ENCODE data around the gene EMID1. TPM values are rescaled to one million over a fixed set of nuclear protein-coding genes. Genes with fewer than 3 reads are reported as not detected.

The EMID1 gene
- total and polyA plus RNA-seq, 8 donors, result 1.8 to 23.6 (median 10.3) TPM; not detected in 1

DNA sequence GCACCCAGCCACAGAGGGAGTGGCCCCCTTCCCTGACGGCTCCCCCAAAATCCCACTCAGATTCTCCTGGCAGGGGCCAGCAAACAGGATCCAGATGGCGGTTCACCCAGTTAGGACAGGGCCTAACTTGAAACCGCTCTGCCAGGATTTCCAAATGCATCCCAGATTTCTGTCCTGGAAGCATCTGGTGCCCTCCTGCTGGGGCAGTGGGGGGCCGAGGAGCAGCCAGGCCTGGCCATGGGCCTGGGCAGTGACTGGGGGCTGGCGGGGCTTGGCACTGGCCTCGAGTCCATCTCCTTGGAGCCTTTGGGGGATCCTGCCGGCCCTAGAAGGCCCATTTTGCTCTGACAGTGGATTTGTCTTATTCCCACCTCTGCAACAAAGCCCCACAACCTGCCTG, 17.9 kb upstream of the EMID1 start:
- H3K27ac ChIP-seq, result no peak overlapping the region
- intact Hi-C loops (cut with DNase I; ENCODE audit: low total_unique reads), result no loop called here
- 63 to 92% (median 84%) methylated on average over 4 to 7 of the region's 7 CpGs for WGBS, 5 donors

DNA sequence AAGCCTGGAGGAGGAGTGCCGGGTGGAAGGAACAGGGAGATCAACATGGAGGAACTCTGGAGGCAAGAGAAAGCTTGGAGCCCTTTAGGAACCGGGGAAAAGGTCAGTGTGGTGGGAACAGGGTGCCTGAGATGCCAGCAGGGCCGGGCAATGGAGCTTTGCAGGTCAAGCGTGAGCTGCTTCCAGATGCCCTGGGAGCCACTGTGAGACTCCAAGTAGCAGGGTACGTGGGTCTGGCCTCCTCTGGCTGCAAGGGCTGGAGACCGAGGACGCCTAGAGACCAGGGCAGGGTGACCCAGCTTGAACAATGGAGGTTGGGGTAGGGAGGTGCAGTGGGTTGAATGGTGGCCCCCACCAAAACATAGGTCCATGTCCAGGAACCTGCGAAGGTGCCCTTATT, 15.6 kb upstream of the EMID1 start:
- Histone ChIP-seq H3K27me3 (no peaks in the 10 kb centered on the region), H3K9me3 (peaks cover 0 to 3% (median 0%) of the 10 kb centered on the region in 4 donors), H3K36me3 (no peaks in the 10 kb centered on the region), H3K4me1 (no peaks in the 10 kb centered on the region), H3K27ac (no peak overlapping the region), H3K4me3 (no peak overlapping the region)
- intact Hi-C loops (cut with DNase I; ENCODE audit: low total_unique reads), result no loop called here
- WGBS, 5 donors, result 80 to 88% (median 86%) methylated on average over 7 to 8 of the region's 8 CpGs
- TF ChIP-seq POLR2AphosphoS5 (IDR thresholded peaks at IDR 0.05), result no peak
- TF ChIP-seq POLR2A (IDR thresholded peaks at IDR 0.05), result no peak
- TF ChIP-seq EP300 (IDR thresholded peaks at IDR 0.05), result no peak
- no peak for DNase-seq

More for the DNA sequence above, 17.9 kb upstream of the EMID1 start:
- Histone ChIP-seq H3K4me1 (no peaks in the 10 kb centered on the region), H3K27me3 (no peaks in the 10 kb centered on the region), H3K36me3 (no peaks in the 10 kb centered on the region), H3K9me3 (no peaks in the 10 kb centered on the region), H3K4me3 (no peak overlapping the region)
- TF ChIP-seq, protein P1, sequence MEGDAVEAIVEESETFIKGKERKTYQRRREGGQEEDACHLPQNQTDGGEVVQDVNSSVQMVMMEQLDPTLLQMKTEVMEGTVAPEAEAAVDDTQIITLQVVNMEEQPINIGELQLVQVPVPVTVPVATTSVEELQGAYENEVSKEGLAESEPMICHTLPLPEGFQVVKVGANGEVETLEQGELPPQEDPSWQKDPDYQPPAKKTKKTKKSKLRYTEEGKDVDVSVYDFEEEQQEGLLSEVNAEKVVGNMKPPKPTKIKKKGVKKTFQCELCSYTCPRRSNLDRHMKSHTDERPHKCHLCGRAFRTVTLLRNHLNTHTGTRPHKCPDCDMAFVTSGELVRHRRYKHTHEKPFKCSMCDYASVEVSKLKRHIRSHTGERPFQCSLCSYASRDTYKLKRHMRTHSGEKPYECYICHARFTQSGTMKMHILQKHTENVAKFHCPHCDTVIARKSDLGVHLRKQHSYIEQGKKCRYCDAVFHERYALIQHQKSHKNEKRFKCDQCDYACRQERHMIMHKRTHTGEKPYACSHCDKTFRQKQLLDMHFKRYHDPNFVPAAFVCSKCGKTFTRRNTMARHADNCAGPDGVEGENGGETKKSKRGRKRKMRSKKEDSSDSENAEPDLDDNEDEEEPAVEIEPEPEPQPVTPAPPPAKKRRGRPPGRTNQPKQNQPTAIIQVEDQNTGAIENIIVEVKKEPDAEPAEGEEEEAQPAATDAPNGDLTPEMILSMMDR (IDR thresholded peaks at IDR 0.05), result no peak
- no peak for TF ChIP-seq EP300 (IDR thresholded peaks at IDR 0.05)
- no peak for TF ChIP-seq POLR2A (IDR thresholded peaks at IDR 0.05)
- TF ChIP-seq POLR2AphosphoS5 (IDR thresholded peaks at IDR 0.05), result no peak
- DNase-seq, result no peak

DNA sequence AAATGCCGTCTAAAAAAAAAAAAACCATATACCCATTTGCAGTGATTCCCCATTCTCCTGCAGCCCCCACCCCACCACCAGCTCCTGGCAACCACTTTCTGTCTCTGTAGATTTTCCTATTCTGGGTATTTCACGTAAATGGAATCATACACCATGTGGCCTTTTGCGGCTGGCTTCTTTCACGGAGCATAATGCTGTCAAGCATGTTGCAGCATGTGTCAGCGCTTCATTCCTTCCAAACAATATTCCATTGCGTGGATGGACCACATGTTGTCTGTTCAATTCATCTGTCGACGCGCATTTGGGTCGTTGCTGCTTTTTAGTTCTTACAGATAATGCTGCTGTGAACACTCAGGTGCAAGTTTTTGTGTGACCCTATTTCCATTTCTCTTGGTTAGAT, 14.8 kb upstream of the EMID1 start:
- no peaks in the 10 kb centered on the region for H3K36me3 ChIP-seq
- peak in 1 of 2 donors; percentile 57 for DNase-seq
- H3K4me1 ChIP-seq, result peaks cover 0 to 7% (median 0%) of the 10 kb centered on the region in 4 donors
- H3K27me3 ChIP-seq, result no peaks in the 10 kb centered on the region
- peaks cover 0 to 3% (median 0%) of the 10 kb centered on the region in 4 donors for H3K9me3 ChIP-seq
- no peak for TF ChIP-seq POLR2A (IDR thresholded peaks at IDR 0.05)
- TF ChIP-seq EP300 (IDR thresholded peaks at IDR 0.05), result no peak
- TF ChIP-seq POLR2AphosphoS5 (IDR thresholded peaks at IDR 0.05), result no peak
- TF ChIP-seq, protein P1 (IDR thresholded peaks at IDR 0.05), result no peak
- intact Hi-C loops (cut with DNase I; ENCODE audit: low total_unique reads), result no loop called here
- no peak overlapping the region for H3K27ac ChIP-seq
- no peak overlapping the region for H3K4me3 ChIP-seq
- 81 to 94% (median 89%) methylated on average over 10 of the region's 10 CpGs for WGBS, 5 donors

DNA sequence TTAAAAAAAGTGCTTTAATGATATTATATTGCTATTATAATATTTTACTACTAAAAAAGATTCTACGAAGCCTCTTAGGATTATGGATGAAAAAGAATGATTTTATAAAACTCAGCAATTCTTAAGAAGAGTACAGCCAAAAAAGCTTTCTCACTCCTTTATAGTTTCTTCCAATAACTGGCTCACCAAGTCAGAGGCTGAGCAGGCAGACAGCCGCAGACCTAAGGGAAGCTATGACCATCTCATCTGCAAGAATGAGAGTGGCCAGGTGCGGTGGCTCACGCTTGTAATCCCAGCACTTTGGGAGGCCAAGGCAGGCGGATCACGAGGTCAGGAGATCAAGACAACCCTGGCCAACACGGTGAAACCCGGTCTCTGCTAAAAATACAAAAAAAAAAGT, 12.7 kb upstream of the EMID1 start:
- Histone ChIP-seq H3K4me1 (peaks cover 0 to 7% (median 0%) of the 10 kb centered on the region in 4 donors), H3K9me3 (peaks cover 0 to 3% (median 0%) of the 10 kb centered on the region in 4 donors), H3K27me3 (no peaks in the 10 kb centered on the region), H3K4me3 (no peak overlapping the region), H3K36me3 (no peaks in the 10 kb centered on the region), H3K27ac (no peak overlapping the region)
- no peak for DNase-seq
- WGBS, 5 donors, result 73 to 92% (median 90%) methylated on average over 8 of the region's 8 CpGs
- TF ChIP-seq, protein P1 (IDR thresholded peaks at IDR 0.05), result no peak
- TF ChIP-seq POLR2AphosphoS5 (IDR thresholded peaks at IDR 0.05) (no peak), EP300 (IDR thresholded peaks at IDR 0.05) (no peak), POLR2A (IDR thresholded peaks at IDR 0.05) (no peak)
- intact Hi-C loops (cut with DNase I; ENCODE audit: low total_unique reads), result no loop called here

DNA sequence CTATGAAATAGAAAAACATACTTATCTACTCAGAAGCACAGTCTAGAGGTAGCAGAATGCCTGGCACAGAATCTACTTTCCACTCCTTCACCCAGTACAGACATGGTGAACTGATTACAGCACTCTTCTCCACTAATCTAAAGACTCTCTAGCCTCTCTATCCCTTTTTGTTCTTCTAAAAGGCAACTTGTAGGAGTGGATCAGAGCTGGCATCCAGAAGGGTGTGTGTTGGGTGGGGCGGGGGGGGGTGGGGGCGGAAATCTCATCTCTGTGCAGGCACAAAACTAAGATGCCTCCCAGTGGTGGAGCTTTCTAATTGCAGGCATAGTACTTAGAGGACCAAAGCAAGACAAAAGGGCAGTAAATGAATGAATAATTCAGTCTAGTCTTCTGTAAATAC, 11.5 kb upstream of the EMID1 start:
- no peak for DNase-seq
- no peak overlapping the region for H3K27ac ChIP-seq
- H3K27me3 ChIP-seq, result no peaks in the 10 kb centered on the region
- peaks cover 0 to 3% (median 0%) of the 10 kb centered on the region in 4 donors for H3K9me3 ChIP-seq
- H3K4me3 ChIP-seq, result no peak overlapping the region
- whole genome bisulfite sequencing, 5 donors, result 74 to 80% (median 78%) methylated on average over 2 of the region's 2 CpGs
- no peak for TF ChIP-seq EP300 (IDR thresholded peaks at IDR 0.05)
- no peak for TF ChIP-seq POLR2AphosphoS5 (IDR thresholded peaks at IDR 0.05)
- no peak for TF ChIP-seq POLR2A (IDR thresholded peaks at IDR 0.05)
- TF ChIP-seq, protein P1 (IDR thresholded peaks at IDR 0.05), result no peak
- no peaks in the 10 kb centered on the region for H3K36me3 ChIP-seq
- H3K4me1 ChIP-seq, result peaks cover 0 to 7% (median 0%) of the 10 kb centered on the region in 4 donors
- intact Hi-C loops (cut with DNase I; ENCODE audit: low total_unique reads), result no loop called here
